Stimulated activated naive CD8-positive, alpha-beta T cell treated with anti-CD3 and anti-CD28 coated beads, Interleukin-15, amount 100 ng/mL, for 72 hours (primary cell): ENCODE measurements around the gene UST.
"Not testable (repeated sequence)": the region's sequence is repeated elsewhere in the genome, so short reads cannot be mapped to it uniquely, and the experiment has no call there.

Experiments used
- ATAC-seq: fragments of 150-1000 bp; cut with Tn5 transposase; 2 replicates; pipeline ENCODE4 v1.10.0; 2021; ENCODE audit warnings: mild to moderate bottlenecking, moderate library complexity
- DNase-seq, 2 donors: peaks; one replicate each; pipeline ENCODE4 v3.0.0; 2021 to 2022
- H3K27ac Mint-ChIP-seq, 2 donors: one replicate each; pipeline ENCODE4 v1.8.0; 2022; ENCODE audit warnings: mild to moderate bottlenecking in 2 of 2, mixed read lengths in 2 of 2, moderate library complexity in 2 of 2
- H3K27me3 Mint-ChIP-seq: one replicate; pipeline ENCODE4 v1.8.0; 2022; ENCODE audit warnings: mixed read lengths
- H3K4me1 Mint-ChIP-seq: one replicate; pipeline ENCODE4 v1.8.0; 2022; ENCODE audit warnings: mild to moderate bottlenecking, mixed read lengths
- H3K4me3 Mint-ChIP-seq, 2 donors: one replicate each; pipeline ENCODE4 v1.8.0; 2022; ENCODE audit warnings: mild to moderate bottlenecking in 2 of 2, mixed read lengths in 2 of 2, moderate library complexity in 1 of 2
- H3K9me3 Mint-ChIP-seq, 2 donors: one replicate each; pipeline ENCODE4 v1.8.0; 2022; ENCODE audit warnings: mixed read lengths in 2 of 2

Gene UST

DNA sequence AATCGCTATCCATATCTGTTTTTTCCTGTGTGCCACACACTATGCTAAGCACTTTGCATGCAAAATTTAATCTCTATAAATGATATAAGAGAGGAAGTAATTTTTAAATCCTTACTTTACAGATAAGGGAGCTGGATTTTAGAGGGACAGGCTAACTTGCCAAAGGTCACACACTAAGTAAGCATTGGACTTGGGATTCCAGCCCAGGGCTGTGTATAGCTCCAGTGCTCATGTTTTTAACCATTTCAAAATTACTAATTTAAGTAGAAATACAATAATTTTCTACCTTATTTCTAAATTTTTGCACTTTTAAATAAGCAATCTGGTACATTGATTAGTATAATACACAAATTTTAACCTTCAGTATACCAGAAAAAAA is 144.6 kb downstream of the UST start:
- Mint-ChIP-seq H3K4me1 (no peaks in the 10 kb centered on the region), H3K9me3 (no peaks in the 10 kb centered on the region), H3K27ac (no peak overlapping the region), H3K27me3 (no peaks in the 10 kb centered on the region), H3K4me3 (no peak overlapping the region)
- ATAC-seq (no peak), DNase-seq (no peak)

DNA sequence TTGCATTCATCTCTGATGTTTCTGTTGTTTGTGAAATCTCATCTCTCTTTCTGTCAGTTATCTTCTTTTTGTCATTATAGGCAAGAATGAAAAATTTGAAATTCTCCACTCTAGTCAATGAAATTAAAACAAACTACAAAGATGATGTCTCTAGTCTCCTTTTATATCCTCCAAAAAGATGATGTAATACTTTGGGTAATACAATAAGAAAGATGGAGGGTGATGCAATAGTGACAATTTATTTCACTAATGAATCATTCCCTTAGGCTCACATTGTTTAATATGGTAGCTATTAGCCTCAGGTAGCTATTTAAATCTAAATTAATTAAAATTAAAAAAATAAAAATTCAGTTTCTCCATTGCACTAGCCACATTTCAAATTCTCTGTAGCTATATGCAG is 145.4 kb downstream of the UST start:
- Mint-ChIP-seq H3K9me3 (no peaks in the 10 kb centered on the region), H3K27ac (peak overlapping the region; percentile 12 to 62), H3K27me3 (no peaks in the 10 kb centered on the region), H3K4me1 (no peaks in the 10 kb centered on the region), H3K4me3 (no peak overlapping the region)
- no peak for DNase-seq
- ATAC-seq: no peak

DNA sequence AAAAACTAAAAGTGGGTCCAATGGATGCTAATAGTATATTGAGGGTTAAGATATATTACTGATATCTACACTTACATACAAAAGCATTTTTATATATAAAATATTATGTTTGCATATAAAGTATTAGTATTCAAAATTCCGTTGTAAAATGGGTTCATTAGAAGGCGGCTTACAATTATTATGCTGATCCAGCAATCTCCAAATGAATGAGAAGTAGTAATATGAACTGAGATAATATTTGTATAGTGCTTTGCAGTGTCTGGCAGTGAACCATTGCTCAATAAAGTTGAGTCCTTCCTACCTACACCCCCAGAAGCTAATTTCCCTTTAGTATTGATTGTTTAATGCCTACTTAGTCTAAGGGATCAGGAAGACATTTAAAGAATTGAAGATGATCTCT is 146.2 kb downstream of the UST start:
- no peaks in the 10 kb centered on the region for H3K27me3 Mint-ChIP-seq
- DNase-seq (no peak), ATAC-seq (no peak)
- H3K4me1 Mint-ChIP-seq: no peaks in the 10 kb centered on the region
- no peak overlapping the region for H3K27ac Mint-ChIP-seq
- H3K4me3 Mint-ChIP-seq: no peak overlapping the region
- H3K9me3 Mint-ChIP-seq: no peaks in the 10 kb centered on the region

DNA sequence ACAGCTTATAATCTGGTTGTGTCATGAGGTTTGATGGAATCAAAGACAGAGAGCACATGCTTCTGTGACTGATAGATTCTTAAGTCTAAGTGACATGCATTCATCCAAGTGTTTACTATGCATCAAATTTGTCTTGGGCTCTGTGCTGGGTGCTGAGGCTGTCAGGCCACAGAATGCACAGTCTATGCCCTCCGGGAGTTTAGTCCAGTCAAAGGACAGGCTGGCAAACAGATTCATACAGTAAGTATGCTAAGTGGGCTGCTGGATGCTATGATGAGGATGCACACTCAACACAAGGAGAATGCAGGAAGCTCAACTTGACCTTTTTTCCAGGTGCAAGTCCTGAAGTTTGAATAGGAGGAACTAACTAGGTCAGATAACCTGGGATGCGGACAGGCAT is 146.7 kb downstream of the UST start:
- Mint-ChIP-seq H3K9me3 (no peaks in the 10 kb centered on the region), H3K27ac (no peak overlapping the region), H3K4me3 (no peak overlapping the region), H3K27me3 (no peaks in the 10 kb centered on the region), H3K4me1 (no peaks in the 10 kb centered on the region)
- no peak for DNase-seq
- ATAC-seq: no peak

DNA sequence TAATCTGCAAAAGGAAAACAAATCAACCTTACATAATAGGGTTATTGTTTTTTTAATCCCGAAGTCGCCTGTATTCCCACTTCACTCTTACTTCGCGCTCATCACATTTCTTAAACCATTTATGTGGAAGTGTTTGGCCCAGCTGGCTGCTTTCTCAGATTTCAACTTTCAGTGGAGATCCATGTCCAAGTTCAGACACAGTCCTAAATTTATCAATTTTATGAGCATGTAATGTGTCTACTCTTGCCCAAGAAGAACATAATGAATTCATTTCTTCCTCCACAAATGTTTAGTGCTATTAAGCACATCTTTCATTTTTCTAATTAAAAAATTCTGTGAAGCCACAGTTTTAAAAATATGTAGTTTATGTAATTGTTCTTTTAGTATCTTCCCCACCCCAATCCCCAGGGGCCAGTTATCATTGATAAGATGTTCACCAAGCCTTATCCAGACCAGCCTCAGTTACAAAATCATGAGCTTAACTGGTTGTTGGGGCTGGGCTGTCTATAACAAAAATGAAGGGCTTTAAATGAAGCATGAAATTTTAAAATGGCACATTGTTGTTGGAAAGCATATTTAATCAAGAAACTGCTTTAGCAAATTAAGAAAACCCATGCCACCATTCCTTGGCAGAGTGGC is 151.7 kb downstream of the UST start:
- Mint-ChIP-seq H3K27ac (no peak overlapping the region), H3K9me3 (peaks cover 11% of the 10 kb centered on the region in 2 donors), H3K4me1 (no peaks in the 10 kb centered on the region), H3K4me3 (no peak overlapping the region), H3K27me3 (no peaks in the 10 kb centered on the region)
- no peak for ATAC-seq
- DNase-seq: no peak

DNA sequence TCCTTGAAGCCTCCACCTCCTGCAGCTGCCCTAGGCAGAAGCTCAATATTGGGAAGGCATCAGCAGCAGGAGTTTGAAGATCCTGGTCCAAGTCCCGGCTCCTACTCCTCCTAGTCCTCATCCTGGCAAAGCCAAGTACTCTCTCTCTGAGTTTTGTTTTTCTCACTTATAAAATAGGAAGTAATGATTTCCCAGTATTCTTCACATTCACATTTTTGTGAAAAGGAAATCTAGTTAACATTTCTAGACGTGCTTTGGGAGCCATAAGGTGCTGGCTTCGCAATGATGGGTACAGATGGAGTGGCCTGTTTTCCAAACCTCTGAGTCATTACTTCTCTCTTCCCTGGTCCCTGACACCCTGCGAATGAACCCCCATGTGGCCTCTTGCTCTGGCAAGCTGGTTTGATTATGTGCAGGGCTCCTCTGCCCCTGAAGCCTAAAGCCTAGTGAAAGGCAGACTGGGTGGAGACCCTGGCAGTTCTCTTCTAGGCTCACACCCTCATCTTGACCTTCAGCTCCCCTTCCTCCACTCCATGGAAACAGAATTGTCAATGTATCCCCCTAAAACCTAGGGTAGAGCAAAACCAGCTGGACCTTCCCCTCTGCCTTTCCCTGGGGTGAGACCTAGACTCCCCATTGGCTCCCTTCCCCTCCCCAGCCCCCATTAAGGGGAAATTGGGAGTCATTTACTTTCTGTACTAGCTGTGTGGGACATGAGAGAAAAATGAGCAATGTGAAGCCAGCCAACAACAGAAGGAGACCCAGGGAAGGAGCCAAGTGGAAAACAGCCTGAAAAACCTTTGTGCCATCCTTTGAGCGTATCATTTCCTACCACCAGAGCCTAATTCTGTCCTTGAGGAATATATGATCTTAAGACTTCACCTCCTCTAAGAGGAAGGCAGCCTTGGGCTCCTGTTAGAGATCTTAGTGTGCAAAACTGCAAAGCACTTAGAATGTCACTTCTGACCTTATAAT is 158.4 kb downstream of the UST start:
- ATAC-seq: no peak
- Mint-ChIP-seq H3K4me3 (no peak overlapping the region), H3K4me1 (no peaks in the 10 kb centered on the region), H3K9me3 (peaks cover 9% of the 10 kb centered on the region in 2 donors), H3K27ac (no peak overlapping the region), H3K27me3 (no peaks in the 10 kb centered on the region)
- no peak for DNase-seq

DNA sequence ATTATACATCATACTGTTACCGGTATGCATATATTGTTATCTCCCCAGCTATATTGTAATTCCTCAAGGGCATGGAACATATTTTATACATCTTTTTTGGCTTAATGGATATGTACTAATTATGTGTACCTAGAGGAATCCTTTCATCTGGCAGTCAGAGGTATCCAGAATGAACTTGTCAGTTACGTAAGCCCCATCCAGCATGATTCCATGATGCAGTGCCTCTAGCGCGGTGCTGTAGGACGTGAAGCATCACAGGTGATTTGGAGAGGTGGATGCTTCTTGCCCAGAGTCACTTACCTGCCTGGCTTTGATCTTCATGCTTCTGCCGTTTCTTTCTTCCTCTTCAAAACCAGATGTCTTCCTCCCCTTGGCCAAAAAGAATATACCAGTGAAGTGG is 159.1 kb downstream of the UST start:
- Mint-ChIP-seq H3K27me3 (no peaks in the 10 kb centered on the region), H3K27ac (no peak overlapping the region), H3K4me3 (no peak overlapping the region), H3K4me1 (no peaks in the 10 kb centered on the region), H3K9me3 (peaks cover 2% of the 10 kb centered on the region in 2 donors)
- ATAC-seq (no peak), DNase-seq (no peak)

DNA sequence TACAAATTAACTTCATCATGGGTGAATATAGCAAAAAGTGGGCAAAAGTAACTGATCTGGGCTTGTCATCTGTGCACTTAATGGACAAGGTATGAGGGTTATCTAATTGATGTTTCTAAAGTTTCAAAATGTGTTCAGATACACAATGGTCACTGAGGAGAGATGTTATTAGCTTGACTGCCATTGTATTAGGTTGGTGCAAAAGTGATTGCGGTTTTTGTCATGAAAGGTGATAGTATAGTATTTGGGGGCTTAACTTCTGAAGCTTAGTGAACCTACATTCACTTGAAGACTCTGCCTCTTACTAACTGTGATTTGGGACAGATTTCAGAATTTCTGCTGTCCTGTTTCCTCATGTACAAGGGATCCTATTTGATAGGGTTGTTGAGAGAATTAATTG is 159.6 kb downstream of the UST start:
- H3K9me3 Mint-ChIP-seq: no peaks in the 10 kb centered on the region
- no peaks in the 10 kb centered on the region for H3K4me1 Mint-ChIP-seq
- no peak overlapping the region for H3K27ac Mint-ChIP-seq
- no peak overlapping the region for H3K4me3 Mint-ChIP-seq
- no peaks in the 10 kb centered on the region for H3K27me3 Mint-ChIP-seq
- no peak for ATAC-seq
- DNase-seq: no peak

DNA sequence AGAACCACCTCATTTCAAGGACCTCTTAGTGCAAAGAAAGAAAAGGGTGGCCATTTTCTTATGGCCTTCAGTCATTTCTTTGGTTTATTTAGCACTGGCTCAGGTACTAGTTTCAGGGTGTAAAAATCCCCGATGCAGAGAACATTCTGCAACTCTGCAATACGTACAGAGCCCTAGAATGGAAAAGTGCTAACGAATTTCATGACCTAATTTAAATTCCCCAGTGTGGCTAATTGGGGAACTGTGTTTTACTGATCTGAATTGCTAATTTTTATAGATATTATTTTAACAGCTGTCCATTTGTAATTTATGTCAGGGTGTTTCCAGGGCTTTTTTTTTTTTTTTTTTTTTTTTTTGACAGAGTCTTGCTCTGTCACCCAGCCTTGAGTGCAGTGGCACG is 160.7 kb downstream of the UST start:
- no peaks in the 10 kb centered on the region for H3K9me3 Mint-ChIP-seq
- ATAC-seq: no peak
- H3K4me3 Mint-ChIP-seq: no peak overlapping the region
- H3K4me1 Mint-ChIP-seq: no peaks in the 10 kb centered on the region
- no peak for DNase-seq
- H3K27ac Mint-ChIP-seq: no peak overlapping the region
- no peaks in the 10 kb centered on the region for H3K27me3 Mint-ChIP-seq

DNA sequence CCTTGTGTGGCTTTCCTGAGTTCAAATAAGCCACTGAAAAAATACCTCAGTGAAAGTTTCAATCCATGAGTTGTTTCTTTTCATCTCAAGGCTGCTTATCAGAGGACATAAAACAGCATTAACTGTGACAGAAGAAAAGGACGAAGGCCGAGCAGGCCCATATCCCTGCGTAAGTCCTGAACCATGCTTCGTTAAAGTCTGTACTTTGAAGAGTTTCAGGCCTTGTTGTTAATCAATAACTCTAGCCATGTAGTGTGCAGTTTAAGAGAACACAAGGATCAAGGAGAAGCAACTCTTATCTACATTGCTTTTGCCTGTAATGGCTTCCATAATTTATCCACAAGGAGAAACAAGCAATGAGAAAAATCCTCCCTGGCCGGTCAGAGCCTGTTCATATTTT is 165.4 kb downstream of the UST start:
- no peak overlapping the region for H3K27ac Mint-ChIP-seq
- ATAC-seq (no peak), DNase-seq (no peak)
- no peak overlapping the region for H3K4me3 Mint-ChIP-seq
- no peaks in the 10 kb centered on the region for H3K27me3 Mint-ChIP-seq
- no peaks in the 10 kb centered on the region for H3K9me3 Mint-ChIP-seq
- H3K4me1 Mint-ChIP-seq: no peaks in the 10 kb centered on the region

DNA sequence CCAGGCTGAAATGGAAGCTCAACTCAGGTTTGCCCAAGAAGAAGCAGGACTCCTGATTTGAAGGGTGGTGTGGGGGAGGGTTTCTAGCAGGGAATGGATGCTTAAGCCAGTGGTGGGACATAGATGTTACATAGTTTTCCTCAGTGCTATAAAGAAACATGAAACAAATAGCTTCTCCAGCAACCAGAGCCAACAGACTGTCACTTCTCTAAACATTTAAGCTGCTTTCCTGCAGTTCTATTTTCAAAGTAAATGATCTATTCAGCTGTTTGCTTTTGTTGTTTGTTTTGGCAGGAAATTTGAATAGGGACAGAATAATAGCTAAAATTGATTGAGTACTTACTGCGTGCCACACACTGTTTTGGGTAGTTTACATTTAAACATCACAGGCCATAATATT is 169.0 kb downstream of the UST start:
- no peak for ATAC-seq
- DNase-seq: no peak
- H3K4me3 Mint-ChIP-seq: no peak overlapping the region
- no peaks in the 10 kb centered on the region for H3K4me1 Mint-ChIP-seq
- no peak overlapping the region for H3K27ac Mint-ChIP-seq
- H3K27me3 Mint-ChIP-seq: no peaks in the 10 kb centered on the region
- H3K9me3 Mint-ChIP-seq: peaks cover 6 to 18% of the 10 kb centered on the region in 2 donors

DNA sequence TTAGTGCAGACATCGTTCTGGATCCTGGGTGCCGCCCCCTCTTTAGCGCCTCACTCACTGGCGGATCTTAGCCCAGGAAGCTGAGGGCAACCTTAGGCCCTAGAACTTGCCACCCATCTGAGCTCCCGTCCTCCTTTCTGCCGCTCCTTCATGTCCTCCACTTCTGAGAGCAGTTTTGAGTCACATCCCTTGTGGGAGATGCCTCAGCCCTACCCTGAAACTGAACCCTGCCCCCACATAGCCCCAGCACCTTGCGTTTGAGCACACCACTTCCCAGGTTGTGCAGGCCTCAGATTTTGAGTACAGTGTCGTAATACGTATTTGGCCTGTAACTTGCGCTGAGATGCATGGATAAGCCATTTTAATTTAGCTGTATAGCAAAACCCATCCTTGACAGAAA is 169.7 kb downstream of the UST start:
- H3K27ac Mint-ChIP-seq, H3K27me3 Mint-ChIP-seq, DNase-seq, H3K4me1 Mint-ChIP-seq, H3K4me3 Mint-ChIP-seq: not testable (repeated sequence)
- H3K9me3 Mint-ChIP-seq: peaks cover 6 to 20% of the 10 kb centered on the region in 2 donors
- peak; percentile 15 for ATAC-seq

DNA sequence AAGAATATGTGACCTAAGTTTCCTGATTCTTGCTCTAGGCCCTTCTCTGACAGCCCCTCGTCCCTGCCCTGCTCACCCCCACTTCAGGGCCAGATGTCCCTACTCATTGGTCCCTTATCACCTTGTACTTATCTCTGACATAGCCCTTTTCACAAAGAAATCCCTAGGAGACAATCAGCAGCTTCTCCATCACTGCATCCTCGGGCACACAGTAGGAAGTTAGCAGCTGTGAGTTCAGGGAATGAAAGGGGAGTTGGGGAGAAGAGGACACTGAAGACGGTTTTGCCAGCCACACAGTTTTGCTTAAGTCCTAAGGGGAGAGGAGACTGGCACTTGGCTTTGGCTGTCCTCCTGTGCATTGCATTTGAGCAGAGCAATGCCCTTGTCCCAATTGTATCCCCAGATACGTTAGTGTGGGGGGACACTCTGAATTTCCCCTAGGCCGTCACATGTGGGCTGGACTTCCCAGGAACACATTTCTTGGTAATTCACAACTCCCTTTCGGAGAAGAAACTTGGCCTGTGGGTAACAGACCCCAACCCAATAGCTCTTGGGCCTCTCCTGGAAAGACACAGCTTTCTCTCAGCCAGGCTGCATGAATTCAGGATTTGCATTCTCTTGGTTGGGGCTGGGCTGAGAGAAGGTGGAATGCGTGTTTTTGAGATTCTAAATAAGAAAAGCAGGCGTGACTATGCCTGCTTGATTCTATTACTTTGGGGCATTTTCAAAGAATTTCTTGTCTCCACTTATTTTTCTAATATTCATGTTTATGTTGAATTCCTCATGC is 177.6 kb downstream of the UST start:
- H3K27me3 Mint-ChIP-seq: peaks cover 12% of the 10 kb centered on the region
- H3K4me3 Mint-ChIP-seq: no peak overlapping the region
- no peak for ATAC-seq
- peak overlapping the region in 1 of 2 donors; percentile 14 for H3K27ac Mint-ChIP-seq
- H3K4me1 Mint-ChIP-seq: no peaks in the 10 kb centered on the region
- H3K9me3 Mint-ChIP-seq: peaks cover under 1 to 12% of the 10 kb centered on the region in 2 donors
- DNase-seq: no peak

DNA sequence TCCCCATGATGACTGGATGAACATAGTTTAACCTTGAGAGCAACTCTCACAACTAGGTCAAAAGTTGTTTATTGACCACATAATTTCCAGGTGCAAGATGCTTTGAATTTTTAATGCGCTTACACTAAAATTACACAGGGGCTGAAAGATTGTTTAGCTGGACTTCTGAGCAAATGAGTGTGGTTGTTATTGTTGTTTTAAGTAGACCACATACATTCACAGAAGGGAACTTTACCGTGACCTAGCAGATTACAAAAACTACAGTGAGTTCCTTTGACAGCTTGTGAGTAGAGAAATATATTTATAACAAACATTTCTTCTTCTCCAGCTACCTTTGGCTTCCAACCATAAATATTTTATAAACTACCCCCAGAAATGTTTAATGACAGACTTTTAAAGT is 178.9 kb downstream of the UST start:
- no peak for DNase-seq
- Mint-ChIP-seq H3K27me3 (peaks cover 12% of the 10 kb centered on the region), H3K27ac (no peak overlapping the region), H3K9me3 (peaks cover 0 to 3% of the 10 kb centered on the region in 2 donors), H3K4me3 (no peak overlapping the region), H3K4me1 (no peaks in the 10 kb centered on the region)
- ATAC-seq: no peak

DNA sequence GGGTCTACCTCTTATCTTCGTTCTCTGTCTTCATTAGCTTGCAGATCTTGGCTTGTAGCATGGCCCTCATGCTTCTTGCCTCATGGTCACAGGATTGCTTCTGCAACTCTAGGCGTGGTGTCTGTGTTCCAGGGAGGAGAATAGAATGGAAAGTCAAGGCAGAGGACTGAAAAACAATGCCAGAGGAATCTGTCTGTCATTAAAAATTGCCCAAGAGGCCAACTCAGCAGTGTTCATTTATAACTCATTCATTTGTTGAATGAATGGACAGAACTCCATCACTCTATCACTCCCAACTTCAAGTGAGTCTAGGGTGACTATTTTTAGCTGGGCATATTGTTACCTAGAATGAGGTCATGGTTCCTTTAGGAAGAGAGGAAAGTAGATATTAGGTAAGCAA is 179.6 kb downstream of the UST start:
- Mint-ChIP-seq H3K27me3 (peaks cover 12% of the 10 kb centered on the region), H3K4me1 (no peaks in the 10 kb centered on the region), H3K4me3 (no peak overlapping the region), H3K27ac (no peak overlapping the region), H3K9me3 (no peaks in the 10 kb centered on the region)
- ATAC-seq: no peak
- no peak for DNase-seq

DNA sequence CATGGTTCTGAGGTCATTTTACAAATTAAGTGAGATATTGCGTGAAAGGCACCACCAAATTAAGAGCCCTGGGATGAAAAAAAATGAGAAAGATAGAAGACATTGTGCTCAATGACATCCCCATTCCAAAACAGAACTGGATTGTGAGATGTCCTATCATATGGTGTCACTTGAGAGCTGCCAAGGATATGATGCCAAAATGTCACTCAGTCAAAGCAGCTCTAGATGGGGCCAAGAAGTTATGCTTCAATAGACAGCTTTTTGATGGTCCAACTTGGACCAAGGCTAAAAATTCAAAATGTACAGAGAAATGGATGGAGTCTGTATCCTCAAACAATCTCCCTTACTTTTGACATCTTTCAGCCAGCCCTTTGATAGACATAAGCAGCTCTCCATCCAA is 180.8 kb downstream of the UST start:
- Mint-ChIP-seq H3K27me3 (peaks cover 12% of the 10 kb centered on the region), H3K27ac (no peak overlapping the region), H3K4me1 (no peaks in the 10 kb centered on the region), H3K9me3 (no peaks in the 10 kb centered on the region), H3K4me3 (no peak overlapping the region)
- no peak for ATAC-seq
- DNase-seq: no peak
